GM21737 (cell line): ENCODE measurements around the gene BRD4.

Experiments
- ATAC-seq: cut with Tn5 transposase; IDR thresholded peaks from one replicate; pipeline ENCODE4 v1.9.1; 2021; ENCODE audit warnings: mild to moderate bottlenecking, moderate library complexity; ENCODE audit not compliant: unreplicated experiment

BRD4 gene

GRCh38 chr19:15268192-15268927 lies 64.0 kb downstream of the BRD4 start:
- ATAC-seq: no peak

- no peak for ATAC-seq
These were observed 65.7 kb downstream of the BRD4 start for GRCh38 chr19:15266683-15267082.

- ATAC-seq: no peak
These were observed 66.5 kb downstream of the BRD4 start for GRCh38 chr19:15265850-15266248.

- no peak for ATAC-seq
These were observed 67.0 kb downstream of the BRD4 start for GRCh38 chr19:15265214-15265849.

- ATAC-seq: no peak
These were observed 67.5 kb downstream of the BRD4 start for GRCh38 chr19:15264933-15265206.

GRCh38 chr19:15264061-15264932 lies 68.0 kb downstream of the BRD4 start:
- ATAC-seq: no peak

- no peak for ATAC-seq
These were observed 68.9 kb downstream of the BRD4 start for GRCh38 chr19:15263361-15263985.

GRCh38 chr19:15262011-15262410 lies 70.3 kb downstream of the BRD4 start:
- no peak for ATAC-seq

- no peak for ATAC-seq
These were observed 71.4 kb downstream of the BRD4 start for GRCh38 chr19:15260939-15261338.

GRCh38 chr19:15259907-15260306 lies 72.4 kb downstream of the BRD4 start:
- no peak for ATAC-seq

- ATAC-seq: no peak
These were observed 74.6 kb downstream of the BRD4 start for GRCh38 chr19:15257782-15258181.

- ATAC-seq: no peak
These were observed 75.5 kb downstream of the BRD4 start for GRCh38 chr19:15256708-15257331.

GRCh38 chr19:15255359-15255990 lies 76.9 kb downstream of the BRD4 start:
- no peak for ATAC-seq

- no peak for ATAC-seq
These were observed 77.8 kb downstream of the BRD4 start for GRCh38 chr19:15254547-15254946.

GRCh38 chr19:15253513-15253912 lies 78.8 kb downstream of the BRD4 start:
- no peak for ATAC-seq

- ATAC-seq: no peak
These were observed 79.3 kb downstream of the BRD4 start for GRCh38 chr19:15253061-15253460.

GRCh38 chr19:15252398-15253018 lies 79.8 kb downstream of the BRD4 start:
- ATAC-seq: no peak

GRCh38 chr19:15251749-15252397 lies 80.5 kb downstream of the BRD4 start:
- no peak for ATAC-seq

- ATAC-seq: no peak
These were observed 81.2 kb downstream of the BRD4 start for GRCh38 chr19:15251010-15251748.
